NCI-H1417 (cell line): ENCODE results near the gene RAPH1.
"Not testable (repeated sequence)": the region's sequence is repeated elsewhere in the genome, so short reads cannot be mapped to it uniquely, and the experiment has no call there.

Source experiments
- DNase-seq, 3 experiments: peaks; one replicate each; lab custom pipeline; 2025; lab: John Stamatoyannopoulos, UW

Gene RAPH1

DNA sequence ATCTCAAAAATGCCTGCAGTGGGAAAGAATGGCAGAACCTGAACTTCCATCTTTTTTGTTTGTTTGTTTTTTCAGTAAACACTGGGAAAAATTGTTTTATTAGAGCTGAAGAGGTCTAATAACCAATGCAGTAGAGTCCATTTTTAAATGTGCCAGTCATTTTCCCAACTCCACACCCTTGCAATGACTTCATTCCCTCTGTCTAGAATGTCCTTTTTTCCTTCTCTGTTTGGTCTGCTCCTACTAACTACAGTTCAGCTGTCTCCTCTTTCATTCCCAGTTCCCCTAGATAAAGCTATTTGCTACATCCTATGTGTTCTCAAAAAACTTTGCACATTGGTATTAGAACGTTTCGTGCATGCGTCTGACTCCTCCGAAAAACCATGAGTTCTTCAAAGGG is 9.3 kb upstream of the RAPH1 start:
- no peak for DNase-seq

DNA sequence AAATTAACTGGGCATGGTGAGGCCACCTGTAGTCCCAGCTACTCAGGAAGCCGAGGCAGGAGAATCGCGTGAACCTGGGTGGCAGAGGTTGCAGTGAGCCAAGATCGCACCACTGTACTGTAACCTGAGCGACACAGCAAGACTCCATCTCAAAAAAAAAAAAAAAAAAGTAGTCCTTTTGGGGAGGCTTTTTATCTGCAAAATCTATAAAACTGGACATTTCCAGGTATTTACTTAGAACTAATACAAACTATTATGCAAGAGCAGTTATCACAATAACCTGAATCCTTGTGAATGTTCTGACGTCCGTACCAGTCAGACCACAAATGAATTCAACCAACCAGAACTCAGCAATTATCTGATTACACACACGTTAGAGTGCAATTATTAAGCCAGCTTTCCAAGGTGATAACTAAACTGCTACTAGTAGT is 8.8 kb upstream of the RAPH1 start:
- DNase-seq = peak in 1 of 3 experiments; percentile 7

DNA sequence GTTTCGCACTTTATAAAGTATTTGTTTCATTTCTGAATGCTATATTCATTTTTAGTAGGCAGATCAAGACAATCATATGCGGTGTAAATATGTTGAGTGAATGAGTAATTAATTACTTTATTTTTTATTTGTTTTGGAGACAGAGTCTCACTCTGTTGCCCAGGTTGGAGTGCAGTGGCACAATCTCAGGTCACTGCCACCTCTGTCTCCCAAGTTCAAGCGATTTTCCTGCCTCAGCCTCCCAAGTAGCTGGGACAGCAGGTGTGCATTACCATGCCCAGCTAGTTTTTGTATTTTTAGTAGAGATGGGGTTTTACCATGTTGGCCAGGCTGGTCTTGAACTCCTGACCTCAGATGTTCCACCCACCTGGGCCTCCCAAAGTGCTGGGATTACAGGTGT is 5.5 kb upstream of the RAPH1 start:
- DNase-seq = not testable (repeated sequence)

DNA sequence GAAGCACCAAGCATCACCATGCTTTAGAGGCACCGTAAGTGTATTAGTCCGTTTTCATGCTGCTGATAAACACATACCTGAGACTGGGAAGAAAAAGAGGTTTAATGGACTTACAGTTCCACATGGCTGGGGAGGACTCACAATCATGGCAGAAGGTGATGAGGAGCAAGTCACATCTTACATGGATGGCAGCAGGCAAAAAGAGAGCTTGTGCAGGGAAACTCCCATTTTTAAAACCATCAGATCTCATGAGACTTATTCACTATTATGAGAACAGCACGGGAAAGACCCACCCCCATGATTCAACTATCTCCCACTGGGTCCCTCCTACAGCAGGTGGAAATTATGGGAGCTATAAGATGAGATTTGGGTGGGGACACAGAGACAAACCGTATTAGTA is 3.1 kb upstream of the RAPH1 start:
- not testable (repeated sequence) for DNase-seq

DNA sequence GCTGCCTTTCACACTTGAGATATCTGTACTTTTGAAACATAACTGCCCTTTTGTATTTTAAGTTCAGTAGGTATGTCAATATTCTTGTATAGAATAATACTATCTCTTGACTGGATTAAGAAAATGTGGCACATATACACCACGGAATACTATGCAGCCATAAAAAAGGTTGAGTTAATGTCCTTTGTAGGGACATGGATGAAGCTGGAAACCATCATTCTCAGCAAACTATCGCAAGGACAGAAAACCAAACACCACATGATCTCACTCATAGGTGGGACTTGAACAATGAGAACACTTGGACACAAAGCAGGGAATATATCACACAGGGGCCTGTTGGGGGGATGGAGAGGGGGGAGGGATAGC is 1.5 kb upstream of the RAPH1 start:
- DNase-seq = not testable (repeated sequence)

DNA sequence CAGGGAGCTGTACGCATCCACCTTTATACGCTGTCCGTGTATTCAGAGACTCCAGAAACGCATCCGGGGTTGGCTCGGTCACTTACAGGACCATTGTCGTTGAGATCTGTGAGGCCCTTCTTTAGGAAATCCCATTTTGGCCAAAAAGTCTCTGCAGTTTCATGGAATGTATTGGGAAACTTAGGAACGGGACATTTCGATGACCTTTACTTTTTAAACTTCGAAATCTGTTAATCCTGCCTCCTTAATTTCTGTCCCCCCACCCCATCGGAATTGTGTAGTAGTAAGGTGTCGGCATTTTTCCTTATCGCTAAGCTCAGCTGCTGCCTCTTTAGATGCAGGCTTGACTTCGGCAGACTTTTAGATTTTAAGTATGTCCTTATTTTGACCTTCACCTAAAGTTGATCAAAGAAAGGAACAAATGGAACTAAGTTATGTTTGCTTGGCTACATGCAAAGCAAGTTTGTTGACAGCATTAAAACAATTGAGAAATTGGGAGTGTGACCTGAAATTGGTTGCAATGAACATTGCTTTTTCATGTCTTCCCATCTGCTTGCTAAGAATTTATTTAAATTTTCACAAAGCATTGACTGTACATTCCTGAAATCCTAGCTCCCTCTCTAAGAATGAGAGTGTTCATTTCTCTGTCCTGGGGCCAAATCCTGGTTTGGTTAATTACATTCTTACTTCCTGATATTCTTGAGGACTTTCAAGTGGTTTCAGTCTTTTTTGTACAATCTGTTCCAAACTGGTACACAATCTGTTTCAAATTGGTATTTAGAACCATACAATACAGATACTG is 884 bp upstream of the RAPH1 start:
- DNase-seq = no peak

DNA sequence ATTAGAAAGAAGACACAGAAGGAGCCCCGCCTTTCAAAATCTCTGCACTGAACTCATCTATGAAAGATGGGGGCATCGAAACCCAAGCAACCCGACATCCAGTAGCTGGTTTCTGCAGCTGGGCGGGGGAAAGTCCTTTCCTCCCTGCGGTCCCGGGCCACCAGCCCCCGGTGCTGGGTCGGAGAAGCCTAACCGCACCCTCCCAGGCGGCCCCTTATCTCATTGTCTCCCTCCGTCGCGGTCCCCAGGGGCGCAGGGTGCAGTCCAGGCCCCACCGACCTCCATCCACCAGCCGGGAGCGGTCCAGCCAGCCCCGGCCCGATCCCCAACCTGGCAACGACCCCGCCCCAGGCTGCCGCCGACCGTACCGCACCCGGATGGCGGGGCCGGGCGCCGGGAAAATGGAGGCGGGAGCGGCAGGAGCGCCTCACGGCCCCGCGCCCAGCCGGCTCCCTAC is 452 bp downstream of the RAPH1 start:
- peak in 1 of 3 experiments; percentile 77 for DNase-seq

DNA sequence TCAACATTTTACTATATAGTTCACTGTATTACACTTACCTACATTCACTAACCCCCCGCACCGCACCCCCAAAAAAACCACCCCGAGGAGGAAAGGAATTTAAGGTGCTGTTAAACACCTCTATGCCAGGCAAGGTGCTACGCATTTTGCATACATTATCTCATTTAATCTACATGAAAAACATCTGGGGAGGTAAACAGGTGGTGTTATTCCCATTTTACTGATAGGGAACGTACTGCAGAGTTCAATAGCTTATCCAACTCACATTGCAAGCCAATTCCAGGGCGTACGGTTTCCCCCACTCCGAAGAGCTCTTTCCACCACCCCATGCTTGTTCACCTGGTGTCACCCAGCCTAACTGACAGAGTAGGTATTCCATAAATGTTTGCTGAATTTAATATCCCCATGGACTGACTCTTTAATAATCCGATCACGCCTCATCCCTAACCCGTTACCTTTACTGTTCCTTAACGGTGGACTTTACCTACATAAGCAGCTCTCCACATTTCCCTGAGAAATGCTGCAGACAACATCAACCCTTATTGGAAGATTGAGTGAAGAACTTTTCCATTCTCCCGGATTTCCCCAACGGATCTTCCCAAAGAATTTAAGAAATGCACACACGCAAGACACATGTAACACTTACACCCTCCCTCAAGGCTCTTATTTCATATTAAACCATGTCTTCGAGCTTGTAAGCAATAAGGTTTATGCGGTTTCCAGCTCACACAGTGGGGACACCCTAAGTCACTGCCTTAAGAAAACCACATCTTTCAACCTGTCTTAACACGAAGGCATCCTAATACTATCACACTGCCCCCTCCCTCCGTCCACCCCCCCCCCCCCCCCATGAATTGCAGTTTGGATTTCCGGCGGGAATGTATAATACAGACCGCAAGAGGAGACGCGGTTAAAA is 1.2 kb downstream of the RAPH1 start:
- DNase-seq = peak in 2 of 3 experiments; percentile 26 to 58

DNA sequence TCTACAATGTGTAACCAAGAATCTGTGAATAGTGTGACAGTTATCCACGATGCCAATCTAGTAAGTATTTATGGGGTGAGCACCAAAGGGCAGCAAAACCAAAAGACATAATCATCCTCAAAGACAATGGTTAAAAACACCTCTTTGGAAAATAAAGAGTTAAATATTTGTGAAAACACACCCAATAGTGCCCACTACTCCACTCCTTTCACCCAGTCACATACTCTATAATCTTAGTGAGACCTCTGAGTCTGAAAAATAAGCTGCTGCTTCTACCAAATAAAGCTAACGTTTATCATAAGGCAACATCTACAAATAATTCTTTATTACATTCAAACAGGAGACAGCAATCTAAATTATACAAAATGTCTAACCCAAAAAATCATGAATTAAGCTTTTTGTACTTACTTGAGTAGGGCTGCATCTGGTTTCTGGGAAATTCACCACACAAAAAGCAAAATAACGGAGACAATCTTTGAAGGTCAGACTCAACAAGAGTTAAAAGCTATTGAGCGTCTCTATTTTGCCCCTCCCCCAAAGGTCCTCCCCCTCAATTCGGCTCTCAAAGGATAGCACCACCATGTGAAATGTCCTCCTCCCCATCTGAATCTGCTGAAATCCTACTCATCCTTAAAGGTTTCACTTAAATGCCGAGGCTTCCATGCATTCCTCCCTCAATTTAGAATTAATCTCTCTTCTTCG is 2.0 kb downstream of the RAPH1 start:
- peak in 2 of 3 experiments; percentile 1 to 18 for DNase-seq

DNA sequence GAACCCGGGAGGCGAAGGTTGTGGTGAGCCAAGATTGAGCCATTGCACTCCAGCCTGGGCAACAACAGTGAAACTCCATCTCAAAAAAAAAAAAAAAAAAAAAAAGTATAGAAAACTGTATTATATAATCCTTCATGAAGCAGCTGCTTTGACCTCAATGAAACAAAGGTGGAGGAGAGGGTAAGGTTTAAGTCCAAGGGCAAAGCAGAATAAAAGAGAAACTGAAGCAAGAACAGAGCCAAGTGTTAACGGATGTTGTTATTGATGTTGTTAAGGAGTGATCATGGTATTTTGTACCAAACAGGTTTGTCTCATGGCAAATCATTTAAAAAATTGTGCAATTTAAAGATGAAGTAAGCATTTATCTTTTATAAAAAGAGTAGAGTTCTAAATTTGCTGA is 7.4 kb downstream of the RAPH1 start:
- DNase-seq = no peak

DNA sequence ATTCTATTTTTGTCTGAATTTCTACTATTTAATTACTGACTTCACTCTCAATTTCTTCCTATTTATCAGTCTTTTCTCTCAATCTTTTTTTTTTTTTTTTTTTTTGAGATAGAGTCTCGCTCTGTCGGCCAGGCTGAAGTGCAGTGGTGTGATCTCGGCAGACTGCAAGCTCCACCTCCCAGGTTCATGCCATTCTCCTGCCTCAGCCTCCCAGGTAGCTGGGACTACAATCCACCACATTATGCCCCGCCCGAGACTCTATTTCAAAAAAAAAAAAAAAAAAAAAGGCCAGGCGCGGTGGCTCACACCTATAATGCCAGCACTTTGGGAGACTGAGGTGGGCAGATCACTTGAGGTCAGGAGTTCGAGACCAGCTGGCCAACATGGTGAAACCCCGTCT is 21.8 kb downstream of the RAPH1 start:
- not testable (repeated sequence) for DNase-seq

DNA sequence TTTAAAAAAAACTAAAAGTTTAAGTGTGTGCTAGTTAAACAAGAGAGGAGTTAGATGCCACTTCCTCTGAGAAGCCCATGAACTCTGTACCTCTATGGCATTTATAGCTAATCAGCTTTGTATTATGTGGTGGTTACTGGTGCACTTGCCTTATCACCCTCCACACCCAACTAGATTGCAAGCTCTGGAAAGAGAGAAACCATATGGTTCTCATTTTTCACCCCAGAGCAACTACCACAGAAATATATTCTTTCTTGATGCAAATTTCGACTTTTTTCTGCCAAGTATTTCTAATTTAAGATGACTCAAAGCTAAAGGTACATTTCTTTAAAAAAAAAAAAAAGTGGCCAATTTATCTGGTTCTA is 24.2 kb downstream of the RAPH1 start:
- DNase-seq = no peak

DNA sequence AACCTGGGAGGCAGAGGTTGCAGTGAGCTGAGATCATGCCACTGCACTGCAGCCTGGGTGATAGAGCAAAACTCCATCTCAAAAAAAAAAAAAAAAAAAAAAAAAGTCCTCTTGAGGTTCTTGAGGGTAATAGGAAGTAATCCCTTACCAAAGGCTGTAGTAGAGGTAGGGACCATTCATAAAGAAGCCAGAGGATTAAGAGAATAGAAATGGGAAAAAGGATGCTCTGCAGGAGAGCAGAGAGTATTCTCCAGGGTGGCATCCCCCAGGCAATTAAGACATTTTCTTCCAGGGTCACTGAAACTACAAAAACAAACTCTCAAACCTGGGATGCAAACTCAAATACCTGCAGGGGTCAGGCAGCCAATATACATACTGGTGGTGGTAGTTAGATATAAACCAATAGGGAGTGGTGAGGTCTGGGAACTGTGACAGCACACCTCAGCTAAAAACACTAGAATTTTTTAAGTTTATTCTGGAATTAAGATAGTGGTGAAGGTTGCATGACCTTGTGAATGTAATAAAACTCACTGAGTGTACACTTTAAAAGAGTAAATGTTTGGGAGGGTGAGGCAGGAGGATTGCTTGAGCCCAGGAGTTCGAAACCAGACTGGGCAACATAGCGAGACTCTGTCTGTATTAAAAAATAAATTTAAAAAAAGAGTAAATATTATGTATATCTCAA is 24.7 kb downstream of the RAPH1 start:
- no peak for DNase-seq

DNA sequence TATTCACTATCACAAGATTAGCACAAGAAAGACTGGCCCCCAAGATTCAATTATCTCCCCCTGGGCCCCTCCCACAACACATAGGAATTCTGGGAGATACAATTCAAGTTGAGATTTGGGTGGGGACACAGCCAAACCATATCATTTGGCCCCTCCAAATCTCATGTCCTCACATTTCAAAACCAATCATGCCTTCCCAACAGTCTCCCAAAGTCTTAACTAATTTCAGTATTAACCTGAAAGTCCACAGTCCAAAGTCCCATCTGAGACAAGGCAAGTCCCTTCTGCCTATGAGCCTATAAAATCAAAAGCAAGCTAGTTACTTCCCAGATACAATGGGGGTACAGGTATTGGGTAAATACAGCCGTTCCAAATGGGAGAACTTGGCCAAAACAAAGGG is 31.6 kb downstream of the RAPH1 start:
- not testable (repeated sequence) for DNase-seq

DNA sequence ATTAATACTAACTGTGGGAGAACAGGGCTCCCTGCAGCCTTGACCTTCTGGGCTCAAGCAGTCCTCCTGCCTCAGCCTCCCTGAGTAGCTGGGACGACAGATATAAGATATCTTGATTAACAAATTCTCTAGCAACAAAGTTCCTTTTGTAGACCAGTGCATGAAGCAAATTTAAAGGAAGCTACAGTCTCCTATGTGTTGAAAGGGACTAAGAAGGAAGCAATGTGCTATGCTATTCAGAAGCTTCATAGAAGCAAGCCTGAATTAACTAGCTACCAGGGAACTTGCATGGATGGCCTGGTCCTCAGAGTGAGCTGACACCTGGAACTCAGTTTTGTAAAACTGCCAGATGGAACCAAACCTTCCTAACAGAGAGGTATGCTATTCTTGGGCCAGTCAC is 33.2 kb downstream of the RAPH1 start:
- DNase-seq = no peak

DNA sequence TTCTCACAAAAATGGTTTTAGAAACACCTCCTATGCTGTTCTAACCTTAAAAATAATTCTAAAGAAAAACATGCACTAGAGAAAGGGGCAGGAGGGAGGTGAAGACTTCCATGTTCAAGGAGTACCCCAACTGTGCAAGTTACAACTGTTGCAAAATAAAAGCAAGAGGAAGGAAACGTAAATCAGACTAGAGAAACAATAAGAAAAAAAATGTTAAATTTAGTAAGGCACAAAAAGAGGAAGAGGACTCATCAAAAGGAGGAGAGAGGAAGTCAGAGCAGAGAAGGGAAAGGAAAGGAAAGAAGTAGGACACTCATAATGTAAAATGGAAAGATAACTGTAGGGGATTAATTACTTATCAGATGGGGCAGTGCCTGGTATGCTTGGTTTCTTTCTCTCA is 34.1 kb downstream of the RAPH1 start:
- no peak for DNase-seq

DNA sequence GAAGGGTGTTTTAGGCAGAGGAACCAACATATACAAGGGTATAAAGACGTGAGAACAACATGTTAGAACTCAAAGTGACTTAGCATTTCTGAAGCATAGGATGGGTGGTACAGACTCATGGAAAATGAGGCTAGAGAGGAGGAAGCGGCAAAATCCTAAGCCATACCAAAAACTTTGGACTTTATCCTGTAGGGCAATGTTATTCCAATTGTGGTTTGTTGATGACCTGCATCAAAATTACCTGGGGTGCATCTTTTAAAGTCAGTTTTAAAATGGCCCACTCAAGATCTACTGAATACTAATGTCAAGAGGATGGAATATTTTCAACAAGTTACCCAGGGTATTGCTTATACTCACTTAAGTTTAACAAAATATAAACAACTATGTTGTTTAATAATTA is 34.8 kb downstream of the RAPH1 start:
- DNase-seq = no peak

DNA sequence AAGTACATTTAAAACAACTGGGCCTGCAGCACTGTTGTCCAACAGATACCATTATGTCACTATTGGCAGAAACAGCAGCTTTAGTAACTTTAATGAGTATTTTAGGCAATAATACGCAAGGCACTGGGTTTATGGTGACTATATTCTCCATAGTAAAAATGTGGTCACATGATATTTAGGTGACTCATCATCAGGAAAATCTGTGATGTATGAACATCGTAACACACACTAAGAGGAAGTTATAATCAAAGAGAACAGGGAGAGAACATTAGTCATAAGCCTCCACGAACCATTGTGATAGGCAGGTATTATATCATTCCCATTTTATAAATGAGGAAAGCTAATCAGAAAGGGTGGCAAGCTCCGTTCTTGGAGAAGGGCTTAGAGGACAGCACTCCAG is 36.9 kb downstream of the RAPH1 start:
- DNase-seq = no peak

DNA sequence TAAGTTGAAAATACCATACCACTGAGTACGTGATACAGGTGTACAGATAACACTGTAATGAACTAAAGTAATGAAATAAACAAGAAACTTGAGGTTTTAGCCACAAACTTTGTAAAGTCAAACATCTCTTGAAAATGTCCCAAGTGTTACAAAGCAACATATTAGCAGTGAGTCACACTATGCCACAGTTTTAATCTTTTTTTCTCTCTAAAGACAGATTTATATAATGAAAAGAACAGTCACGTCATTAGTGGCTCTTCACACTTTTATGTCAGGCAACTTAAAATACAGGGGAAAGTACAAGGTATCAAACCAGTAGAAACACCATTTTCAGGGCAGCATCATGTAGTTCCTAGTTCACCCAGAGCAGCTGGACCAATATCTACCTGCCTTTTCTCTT is 42.1 kb downstream of the RAPH1 start:
- DNase-seq = no peak

DNA sequence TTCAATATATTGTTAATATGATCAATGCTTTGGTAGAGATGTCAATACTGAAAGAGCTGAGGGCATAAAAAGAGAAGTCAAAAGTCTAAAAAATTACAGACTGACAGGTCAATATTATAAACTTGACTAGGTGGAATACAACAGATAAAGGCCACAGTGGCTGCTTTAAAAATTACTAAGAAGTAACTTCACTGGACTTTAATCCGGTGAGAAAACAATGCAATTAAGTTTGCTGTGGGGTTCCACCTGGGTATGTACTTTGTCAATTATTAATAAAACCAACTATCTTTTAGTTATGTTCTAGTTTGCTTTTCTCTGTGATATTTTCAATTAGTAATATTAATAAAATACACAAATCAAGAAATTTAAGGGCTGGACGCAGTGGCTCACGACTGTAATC is 44.7 kb downstream of the RAPH1 start:
- DNase-seq = no peak

DNA sequence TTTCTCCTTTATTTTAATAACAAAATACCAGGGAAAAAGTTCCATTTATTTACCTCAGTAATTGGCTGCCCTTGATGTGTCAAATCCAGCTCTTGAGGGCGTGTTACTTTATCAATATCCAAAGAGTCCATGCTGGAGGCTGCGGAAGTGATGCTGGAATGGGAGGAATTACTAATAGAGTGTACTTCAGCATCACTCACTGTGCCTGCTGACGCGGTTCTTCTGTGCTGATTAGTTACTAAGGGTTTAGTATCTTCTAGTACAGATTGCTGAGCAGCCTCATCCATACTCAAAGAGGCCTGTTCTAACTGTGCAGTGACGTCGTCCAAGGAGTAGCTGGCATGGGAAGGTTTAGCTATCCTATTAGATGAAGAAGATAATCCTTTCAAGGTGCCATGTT is 45.6 kb downstream of the RAPH1 start:
- no peak for DNase-seq
